NB4 (cell line): ENCODE results near the gene IL3RA.

Source experiments
- CTCF ChIP-seq: IDR thresholded peaks from one replicate; pipeline ENCODE4 v1.5.1; 2012; ENCODE audit warnings: low read depth, low read length
- MAX ChIP-seq: IDR thresholded peaks from 2 replicates; pipeline ENCODE4 v1.6.1; 2011; ENCODE audit warnings: low read depth, low read length
- POLR2A ChIP-seq: IDR thresholded peaks from 2 replicates; pipeline ENCODE4 v1.6.1; 2011; ENCODE audit warnings: mild to moderate bottlenecking; ENCODE audit not compliant: insufficient read length; ENCODE audit errors: extremely low read depth

- TF ChIP-seq MAX: no peak
- no peak for TF ChIP-seq POLR2A
- no peak for TF ChIP-seq CTCF
These were observed 47.0 kb upstream of the IL3RA start for GRCh38 chrX:1289535-1289934.
